GM18517 (cell line): ENCODE results near the gene ALOXE3.

Source experiments
- ATAC-seq: cut with Tn5 transposase; IDR thresholded peaks from one replicate; pipeline ENCODE4 v1.9.1; 2021; ENCODE audit warnings: mild to moderate bottlenecking, moderate library complexity; ENCODE audit not compliant: unreplicated experiment

ALOXE3 gene

DNA sequence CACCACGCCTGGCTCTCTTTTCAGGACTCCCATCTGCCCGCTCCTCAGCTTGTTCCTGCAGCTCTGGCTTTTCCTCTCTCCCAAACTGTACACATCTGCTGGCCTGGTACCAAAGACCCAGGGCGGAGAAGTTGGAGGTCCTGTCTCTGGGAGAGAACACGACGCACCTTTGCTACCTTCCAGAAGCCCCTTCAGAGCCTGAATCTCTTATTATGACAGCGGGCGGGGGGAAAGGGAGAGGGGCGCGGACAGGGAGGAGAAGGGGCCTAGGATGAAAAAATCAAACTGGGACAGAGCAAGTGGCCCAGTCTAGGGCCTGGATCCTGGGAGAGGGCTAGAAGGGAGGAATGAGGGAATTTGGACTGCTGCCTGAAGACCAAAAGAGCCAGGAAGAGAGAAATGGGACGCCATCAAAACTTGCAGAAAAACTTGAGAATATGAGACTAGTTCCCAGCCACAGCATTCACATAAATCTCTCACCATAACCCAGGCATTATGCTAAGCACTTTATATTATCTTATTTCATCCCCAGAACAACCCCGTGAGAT is 36.4 kb upstream of the ALOXE3 start:
- no peak for ATAC-seq

DNA sequence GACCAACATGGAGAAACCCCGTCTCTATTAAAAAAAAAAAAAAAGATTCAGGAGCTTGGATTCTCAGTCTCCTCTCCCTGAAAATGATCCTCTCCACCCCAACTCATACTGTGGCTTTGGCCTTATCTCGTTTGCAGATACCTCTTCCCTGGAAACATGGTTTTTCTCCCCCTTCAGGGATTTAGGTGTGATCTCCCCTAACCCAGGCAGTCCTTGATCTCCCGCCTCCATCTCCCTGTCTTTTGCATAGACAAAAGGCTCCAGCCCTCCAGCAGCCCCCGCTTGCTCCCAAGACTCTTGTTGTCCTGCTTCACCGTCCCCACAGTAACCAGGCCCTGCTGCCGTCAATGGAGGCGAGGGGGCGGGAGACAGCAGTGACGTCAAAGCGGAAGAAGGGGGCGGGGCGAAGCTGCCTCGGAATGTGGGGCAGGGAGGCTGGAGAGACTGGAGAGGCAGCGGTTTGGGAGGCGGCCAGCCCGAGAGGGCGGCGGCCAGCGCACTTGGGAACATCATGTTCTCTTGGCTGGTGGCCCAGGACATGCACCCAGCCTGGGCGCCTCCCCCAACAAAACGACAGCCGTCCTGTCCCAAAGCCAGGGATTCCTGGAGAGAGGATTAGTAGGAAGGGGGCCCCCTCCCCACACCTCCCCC is 35.8 kb upstream of the ALOXE3 start:
- no peak for ATAC-seq

DNA sequence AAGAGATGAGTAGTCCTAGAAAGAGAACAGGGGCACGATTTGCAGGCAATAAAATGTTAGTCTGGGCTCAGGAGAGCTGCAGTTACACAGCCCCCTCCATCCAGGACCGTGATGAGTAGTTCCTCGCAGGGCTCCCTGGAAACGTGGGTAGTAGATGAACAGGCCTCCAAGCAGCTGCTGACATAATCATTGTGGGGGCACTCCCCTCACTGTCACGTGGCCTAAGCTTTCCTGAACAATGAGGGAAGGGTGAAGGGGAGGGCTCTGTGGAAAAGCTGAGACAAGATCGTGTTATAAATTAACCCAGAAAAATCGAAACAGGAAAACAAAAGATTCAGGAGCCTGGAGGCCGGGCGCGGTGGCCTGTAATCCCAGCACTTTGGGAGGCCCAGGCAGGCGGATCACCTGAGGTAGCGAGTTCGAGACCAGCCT is 35.2 kb upstream of the ALOXE3 start:
- no peak for ATAC-seq

DNA sequence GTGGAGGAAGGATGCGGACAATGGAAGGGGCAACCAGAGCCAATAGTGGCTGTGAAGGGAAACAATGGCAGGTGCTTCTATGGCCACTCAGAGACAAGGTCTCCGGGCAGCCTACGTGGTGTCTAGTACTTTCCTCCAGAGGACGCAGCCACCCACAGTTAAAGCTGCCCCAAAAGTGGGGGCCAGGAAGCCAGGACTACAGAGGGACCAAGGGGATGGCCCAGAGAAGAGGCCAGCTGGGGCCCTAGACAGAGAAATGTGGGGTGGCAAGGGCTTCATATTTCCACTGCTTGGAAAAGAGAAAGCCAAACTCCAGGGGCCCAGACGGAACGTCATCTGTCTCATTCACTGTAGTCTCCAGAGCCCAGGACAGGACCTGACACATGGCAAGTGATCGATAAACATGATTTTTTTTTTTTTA is 34.7 kb upstream of the ALOXE3 start:
- ATAC-seq: no peak

DNA sequence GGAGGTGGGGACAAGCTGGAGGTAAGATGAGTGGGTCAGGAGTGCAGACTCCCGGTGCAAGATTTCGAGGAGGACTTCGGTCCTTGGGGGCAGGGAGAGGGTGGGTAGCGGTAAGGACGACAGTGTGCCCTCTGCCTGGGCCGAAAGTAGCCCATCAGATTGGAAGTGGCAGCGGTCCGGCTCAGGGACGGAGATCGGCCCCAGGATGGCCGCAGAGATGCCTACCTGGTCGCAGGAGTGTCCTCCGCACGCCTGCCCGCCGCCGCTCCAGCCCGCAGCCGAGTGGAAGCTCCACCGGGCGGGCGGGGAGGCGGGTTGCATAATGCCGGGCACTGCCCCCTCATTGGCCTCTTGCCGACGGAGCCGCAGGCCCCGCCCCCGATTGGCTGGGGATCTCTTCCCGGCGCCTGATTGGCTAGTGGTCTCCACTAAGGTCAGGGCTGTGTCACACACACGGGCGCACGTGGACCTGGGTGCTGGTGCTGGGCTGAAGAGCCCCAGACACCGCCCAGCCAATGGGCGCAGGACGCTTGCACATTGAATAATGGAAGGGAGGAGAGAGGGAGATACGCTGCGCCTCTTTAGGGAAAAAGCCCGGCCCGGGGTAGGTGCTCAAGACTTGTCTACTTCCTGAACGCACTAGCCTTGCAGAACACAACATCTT is 33.9 kb upstream of the ALOXE3 start, which contains the start of gene PER1:
TSS of gene PER1 (minus strand) at position 293 of the 664 bp plus-strand sequence. CDS start 1,698 bp downstream, outside the sequence.
- no peak for ATAC-seq

DNA sequence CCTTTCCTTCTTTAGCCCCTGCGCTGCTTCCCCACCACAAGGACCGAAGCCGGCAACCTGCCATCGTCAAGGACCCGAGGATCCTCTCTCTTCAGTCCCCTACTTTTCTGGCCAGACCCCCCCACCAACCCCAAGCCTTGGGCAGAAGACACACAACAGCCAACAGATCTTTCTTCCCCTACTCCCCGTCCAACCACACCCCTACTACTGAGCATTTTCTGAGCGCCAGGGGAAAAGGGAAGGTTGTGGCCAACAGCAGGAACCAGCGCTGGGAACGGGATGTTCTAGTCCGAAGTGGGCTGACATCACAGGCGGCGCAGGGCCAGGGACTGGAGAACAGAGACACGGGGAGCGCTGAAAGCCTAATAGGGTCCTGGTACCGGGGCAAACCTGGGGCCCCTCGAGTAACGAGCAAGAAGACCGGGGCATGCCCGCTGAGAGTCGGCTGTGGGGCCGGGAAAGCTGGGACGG is 33.4 kb upstream of the ALOXE3 start:
- ATAC-seq: no peak

DNA sequence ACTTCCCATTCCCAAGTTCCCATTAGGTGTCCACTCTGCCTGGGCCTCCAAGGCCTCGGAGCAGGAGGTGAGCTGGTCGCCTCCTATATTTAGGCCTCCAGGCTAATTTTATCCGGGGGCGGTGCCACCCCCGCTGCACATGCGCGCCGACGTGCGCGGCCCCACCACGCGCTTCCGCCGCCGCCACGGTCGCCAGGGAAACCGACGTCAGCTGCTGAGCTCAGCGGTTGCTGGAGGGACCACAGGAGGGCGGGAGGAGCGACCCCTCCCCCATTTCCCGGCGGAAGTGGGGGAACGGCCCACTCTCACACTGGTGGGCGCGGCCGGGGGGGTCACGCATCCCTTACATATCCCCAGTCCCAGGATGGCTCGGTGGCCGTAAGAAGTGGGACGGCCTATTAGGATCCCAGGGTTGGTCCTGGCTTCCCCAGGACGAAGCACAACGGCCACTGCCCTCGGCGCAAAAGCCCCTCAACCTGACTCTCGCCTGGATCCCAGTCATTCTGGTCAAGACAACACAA is 32.9 kb upstream of the ALOXE3 start:
- peak; percentile 50 for ATAC-seq

DNA sequence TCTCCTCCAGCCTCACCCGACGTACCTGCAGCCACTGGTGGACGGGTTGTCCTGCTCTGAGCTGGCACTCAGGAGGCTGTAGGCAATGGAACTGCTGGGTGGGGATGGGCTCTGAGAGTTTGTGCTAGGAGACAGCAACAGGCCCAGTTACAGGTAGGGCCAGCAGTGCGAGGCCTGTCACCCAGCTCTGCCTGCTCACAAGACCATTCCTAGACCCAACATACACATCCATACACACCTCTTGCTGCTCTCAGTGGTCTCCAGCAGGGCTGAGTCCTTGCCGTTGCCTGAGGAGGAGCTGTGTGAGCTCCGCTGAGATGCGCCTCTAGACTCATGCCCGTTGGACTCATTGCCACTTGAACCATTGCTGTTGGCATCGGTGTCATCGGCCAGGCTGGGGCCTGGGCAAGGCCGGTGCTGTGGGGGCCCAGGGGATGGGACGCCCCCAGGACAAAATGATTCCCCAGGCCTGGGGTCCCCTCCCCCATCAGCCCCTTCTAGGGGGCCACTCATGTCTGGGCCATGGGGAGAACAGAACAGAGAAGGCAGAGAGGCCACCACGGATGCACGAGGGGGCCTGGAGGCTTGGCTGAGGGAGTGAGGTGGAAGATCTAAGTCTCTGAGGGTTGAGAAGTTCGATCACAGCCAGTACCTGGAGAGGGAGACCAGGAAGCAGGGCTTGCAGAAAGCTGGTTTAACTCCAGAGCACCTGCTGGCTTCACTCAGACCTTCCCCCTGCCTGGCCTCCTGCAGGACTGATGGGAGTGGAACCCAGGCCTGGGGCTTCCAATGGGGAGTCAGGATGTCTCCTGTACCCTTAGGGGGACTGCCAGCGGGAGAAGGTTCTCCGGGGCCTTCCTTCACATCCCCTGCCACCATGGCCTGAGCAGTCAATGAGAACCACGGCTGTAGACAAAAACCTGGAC is 32.1 kb upstream of the ALOXE3 start:
- ATAC-seq: no peak

DNA sequence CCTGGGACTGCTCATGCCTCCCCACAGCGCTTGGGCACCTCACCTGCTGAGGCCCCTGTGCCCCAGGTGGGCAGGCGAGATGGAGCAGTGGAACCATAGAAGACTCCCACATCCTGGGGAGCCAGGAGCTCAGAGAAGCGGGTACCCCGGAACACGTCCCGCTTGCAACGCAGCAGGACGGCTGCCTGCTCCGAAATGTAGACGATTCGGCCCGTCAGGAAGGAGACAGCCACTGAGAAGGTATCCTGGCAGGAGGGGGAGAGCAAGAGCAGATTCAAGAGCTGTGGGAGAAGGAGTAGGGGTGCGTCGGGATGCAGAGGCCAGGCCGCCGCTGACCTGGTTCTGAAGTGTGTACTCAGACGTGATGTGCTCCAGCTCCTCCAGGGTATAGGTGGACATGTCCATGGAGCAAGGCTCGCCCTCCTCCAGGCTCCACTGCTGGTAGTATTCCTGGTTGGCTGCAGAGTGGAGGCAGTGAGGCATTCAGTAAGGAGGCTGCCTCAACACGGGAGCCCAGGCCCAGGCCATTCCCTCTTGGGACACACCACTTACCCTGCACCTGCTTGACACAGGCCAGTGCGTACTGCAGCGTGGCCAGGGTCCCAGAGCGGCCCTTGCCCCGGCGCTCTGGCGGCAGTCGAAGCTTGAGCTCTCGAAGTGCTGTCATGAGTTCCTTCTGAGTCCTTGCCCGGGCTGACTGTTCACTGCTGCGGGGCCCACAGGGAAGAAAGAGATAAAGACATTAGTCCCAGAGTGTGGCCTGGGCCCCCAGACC is 31.3 kb upstream of the ALOXE3 start:
- no peak for ATAC-seq

DNA sequence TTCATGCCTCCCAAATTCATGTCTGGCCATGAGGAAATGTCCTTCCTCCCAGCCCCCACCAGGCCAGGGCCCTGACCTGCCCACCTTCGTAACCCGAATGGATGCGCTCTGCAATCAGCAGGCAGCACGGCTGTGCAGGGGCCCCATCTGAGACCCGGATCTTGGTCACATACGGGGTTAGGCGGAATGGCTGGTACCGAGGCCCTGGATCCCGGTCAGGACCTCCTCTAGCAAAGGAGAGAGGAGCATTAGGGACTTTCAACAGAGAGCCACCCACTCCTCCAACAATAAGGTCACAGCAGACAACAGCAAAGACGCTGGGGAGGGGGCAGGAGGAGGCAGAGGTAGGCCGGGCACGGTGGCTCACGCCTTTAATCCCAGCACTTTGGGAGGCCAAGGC is 30.2 kb upstream of the ALOXE3 start:
- ATAC-seq: no peak

DNA sequence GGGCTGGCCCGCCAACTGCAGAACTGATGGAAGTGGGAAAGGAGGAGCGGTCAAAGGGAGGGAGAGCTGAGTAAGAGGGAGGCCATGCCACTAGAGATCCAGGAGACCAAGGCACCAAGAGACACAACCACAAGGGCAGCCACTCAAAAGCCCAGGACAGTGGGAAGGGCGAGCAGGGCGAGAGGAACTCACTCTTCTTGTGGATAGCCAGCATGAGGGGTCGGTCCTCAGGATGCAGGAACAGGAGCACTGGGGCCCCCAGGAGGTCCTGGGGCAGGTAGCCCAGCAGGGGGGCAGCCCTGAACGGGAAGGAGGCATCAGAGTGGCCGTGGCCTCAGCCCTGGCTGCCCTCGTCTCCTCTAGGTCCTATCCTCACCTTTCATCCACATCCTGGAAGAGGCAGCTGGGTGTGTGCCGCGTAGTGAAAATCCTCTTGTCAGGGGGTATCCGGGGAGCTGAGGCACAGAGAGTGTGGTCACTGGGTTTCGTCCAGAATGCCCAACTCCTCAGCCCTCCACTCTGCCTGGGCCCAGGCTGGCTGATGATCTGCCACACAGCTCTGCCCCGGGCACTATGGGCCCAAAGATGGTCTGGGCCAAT is 29.6 kb upstream of the ALOXE3 start:
- no peak for ATAC-seq

DNA sequence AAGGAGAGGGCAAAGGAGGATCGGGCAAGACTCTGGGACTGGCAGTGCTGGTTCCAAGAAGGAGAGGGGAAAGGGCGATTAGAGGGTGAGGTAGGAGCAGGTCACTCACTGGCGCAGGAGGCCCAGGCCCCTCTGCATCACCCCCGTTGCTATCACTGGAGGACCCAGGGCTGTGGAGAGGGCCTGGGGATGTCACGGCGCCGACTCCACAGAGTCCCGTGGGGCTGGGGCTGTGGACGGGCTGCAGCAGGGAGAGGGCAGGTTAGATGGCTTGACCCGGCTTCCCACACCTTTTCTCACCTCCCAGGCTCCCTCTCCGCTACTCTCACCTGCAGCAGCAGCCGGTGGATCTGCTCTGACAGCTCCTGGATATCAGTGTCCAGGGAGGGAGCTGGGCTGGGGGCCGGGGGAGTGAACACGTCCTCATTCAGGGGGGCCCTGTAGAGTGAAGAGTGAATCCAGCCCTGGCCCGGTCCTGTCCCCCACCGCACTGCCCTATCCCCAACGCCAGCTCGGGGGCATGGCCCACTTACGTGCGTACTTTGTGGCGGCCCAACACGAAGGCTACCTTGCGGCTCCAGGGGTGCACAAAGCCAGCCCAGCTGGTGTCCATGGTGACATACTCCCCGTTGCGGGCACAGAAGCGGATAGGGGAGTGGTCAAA is 29.0 kb upstream of the ALOXE3 start:
- ATAC-seq: no peak

DNA sequence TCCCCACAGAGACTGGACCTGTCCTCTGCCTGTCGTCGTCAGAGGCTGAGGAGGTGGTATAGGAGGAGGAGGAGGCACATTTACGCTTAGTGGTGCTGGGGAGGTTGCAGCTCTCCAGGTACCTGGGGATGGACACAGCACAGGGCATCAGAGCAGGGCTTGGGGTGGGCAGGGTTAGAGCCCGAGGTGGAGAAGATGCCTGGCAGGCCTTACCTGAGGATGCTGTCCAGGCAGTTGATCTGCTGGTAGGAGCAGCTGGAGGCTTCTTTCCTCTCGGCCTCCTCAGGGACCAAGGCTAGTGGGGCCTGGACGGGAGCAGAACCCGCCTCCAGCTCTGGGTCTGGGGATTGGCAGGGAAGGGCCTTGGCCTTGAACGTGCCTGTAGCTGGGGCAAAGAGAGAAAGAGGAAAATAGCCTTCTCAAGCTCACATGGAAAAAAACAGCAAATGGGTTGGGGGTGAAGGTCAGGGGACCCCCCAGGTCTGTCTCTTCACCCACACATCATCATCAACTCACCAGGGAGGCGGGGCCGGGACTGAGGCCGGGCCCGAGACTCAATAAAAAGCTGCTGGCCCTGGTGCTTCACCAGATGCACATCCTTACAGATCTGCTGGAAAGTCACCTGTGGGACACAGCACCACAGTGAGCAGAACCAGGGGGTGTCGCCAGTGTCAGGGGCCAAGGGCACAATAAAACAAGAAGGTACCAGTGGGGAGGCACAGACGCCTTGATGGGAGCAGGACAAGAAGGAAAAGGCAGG is 28.2 kb upstream of the ALOXE3 start:
- no peak for ATAC-seq

DNA sequence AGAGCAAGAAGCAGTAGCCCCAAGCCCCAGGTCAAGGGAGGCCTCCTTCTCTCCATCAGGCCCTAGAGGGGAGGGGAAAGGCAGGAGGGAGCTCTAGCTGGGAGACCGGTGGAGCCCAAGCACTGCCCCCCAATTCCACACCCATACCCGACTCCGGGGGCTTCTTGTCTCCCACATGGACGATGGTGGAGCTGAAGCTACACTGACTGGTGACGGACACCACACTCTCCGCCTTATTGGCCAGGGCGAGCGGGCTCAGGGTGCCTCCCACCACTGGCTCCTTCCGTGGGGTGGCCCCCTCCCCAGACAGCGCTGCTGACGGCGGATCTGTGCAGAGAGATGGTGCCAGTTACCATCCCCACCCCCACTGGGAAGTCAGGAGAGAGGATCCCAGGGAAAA is 27.5 kb upstream of the ALOXE3 start:
- ATAC-seq: no peak

DNA sequence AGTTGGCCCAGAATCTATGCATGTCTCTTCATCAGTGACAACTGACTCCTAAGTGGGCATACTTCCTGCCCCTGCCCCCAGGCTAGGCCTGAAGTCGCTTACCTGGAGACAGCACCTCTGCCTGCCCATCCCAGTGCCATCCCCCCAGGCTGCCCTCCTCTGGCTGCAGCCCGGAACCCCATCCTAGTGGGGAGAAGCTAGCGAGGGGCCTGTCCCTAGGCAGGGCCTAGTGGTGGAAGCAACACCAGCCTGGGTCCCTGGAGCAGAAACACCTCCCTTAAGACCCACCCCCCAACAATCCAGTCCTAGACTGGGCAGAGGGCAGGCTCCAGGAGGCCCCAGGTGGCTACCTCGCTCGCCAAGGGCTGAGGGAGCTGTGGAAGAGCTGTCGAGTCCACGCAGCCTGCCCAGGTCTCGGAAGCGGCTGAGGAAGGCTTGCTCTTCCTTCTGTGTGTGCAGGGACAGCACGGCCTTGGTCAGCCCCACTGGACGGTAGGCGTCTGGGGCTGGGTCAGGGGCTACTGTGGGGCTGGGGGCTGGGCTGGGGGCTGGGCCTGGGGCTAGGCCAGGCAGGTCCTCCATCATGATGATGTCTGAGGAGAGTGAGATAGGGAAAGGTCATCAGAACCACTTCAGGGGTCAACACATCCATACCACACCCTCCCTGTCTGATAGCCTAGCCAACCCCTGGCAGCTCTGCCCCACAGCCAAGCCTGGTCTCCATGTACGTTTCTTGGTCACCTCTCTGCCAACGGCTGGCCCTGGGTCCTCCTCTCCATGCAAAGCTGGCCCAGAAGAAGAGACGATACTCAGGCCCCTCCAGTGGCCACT is 26.3 kb upstream of the ALOXE3 start:
- ATAC-seq: no peak

DNA sequence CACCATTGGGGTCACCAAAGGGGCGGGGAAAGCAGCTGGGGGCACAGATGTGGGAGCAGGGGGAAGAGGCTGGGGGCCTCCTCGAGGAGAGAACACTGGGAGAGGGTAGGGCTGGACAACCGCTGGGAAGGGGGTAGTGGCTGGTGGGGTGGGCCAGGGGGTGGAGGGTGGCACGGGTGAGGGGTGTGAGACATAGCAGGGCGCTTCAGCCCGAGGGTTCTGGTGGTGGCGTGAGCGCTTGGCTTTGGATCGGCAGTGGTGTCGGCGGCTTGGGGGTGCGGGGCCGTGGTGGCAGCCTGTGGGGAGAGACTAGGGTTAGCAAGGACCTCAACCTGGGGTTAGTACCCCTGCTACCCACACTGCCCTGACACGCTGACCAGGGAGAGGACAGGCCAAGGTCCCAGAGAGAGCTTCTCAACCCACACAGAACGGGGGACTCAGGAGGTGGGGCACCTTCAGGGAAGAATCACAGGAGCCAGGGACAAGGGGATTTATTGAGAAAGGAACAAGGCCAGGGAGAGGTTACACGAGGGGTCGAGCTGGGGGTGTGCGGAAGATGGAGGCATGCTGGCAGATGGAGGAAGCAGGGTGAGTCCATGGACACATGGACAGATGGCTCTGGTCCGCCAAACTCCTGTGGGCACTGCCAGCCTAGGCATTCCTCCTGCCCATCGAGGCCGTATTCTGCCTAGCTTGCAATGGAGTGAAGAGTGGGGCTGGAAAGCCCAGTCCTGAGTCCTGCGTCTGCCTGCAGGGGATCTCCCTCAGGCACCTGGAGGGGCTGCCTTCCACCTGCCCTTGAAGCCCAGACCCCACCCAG is 25.5 kb upstream of the ALOXE3 start:
- ATAC-seq: no peak
